T-cell (primary cell): Measurements from ENCODE around the gene REC114. TPM values are rescaled to one million over a fixed set of nuclear protein-coding genes. Genes with fewer than 3 reads are reported as not detected.

Experiments used
- total RNA-seq, 35 experiments: library from RNA in 6 of 35; stranded (reverse) in 6 of 35; fragments of 120-200 nt in 1 of 35; gene quantifications; one replicate each; pipeline versions ENCODE4 v1.2.1 to v1.2.4 and lab custom pipeline; 2013 to 2026

The REC114 gene
- total RNA-seq, 5 donors from 2014 or later (not counting 1 experiment from before 2014, with no cell fraction given): not detected

Other genes with a start within 250 kb of the REC114 start
- gene HCN4, start 74.2 kb upstream of the REC114 start, total RNA-seq: not detected
- gene NPTN, start 190.2 kb downstream of the REC114 start, total RNA-seq: 10 to 100 TPM; 24.7 to 34.9 (median 33.1) TPM
- under 1 TPM in 3 of 5 donors, not detected in 2; 0.66 to 0.76 (median 0.76) TPM for gene CD276, start 241.2 kb downstream of the REC114 start, total RNA-seq